ENCODE measurements around the gene JPH4.
"Not testable (repeated sequence)": the region's sequence is repeated elsewhere in the genome, so short reads cannot be mapped to it uniquely, and the experiment has no call there.

The JPH4 gene

DNA sequence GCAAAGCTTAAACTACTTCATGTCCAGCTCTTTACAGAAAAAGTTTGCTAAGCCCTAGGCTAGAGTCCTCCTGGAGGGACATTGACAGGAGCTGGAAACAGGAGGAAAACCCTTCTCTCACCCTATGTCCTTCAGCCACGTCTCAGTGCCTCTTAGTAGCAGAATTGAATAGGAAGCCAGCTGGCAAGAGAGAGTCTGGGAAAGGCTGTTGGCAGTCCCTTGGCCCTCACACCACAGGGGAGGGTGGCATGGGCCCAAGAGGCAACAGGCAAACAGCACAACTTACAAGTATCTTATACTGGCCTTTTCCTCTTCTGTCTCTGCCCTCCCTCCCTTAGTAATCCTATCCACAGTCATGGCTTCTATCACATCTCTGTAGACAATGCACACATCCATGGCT lies 29.9 kb upstream of the JPH4 start:
- DNase-seq: no peak

DNA sequence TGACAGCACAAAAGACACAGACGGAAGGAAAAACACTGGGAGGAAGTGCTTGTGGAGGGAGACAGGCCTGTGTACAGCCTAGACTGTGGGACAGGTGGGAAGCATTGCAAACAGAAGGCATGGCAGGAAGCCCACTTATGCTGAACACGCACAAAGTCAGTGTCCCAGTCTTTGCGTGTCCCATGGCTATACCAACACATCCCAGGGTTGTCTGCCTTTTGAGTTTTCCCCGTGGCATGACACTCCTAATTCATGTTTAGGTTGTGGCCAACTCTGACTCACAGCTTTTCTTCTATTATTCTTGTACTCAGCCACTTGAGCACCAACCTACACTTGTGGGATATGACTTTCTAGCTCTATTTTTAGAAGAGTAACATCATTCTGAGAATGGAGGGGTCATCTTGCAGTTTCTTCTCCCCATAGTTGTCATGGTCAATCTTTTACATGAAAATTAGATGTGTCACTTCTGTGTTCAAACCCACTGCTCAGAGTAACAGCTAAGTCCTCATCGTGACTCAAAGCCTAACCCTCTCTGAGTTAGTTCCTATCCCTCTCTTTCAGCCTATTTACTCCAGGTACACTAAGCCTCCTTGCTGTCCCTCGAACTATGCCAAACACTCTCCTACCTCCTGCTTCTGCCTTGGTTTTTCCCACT lies 27.5 kb upstream of the JPH4 start:
- no peak for DNase-seq

DNA sequence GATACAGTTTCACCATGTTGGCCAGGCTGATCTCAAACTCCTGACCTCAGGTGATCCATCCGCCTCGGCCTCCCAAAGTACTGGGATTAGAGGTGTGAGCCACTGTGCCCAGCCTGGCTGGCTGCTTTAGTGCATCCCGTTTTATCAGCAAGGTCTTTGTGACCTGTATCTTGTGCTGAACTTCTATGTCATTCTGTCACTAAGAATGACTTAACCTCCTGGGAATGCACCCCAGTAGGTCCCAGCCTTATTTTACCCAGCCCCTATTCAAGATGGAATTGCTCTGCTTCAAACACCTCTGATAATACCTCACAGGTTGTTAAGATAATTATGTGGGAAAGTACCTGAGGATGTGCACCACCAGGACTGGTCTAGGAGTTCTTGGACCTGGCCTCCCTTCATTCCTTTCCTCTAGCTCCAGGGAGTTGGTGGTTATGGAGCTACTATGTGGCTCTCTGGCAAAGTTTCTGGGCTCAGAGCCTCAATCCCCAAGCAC lies 26.1 kb upstream of the JPH4 start:
- no peak for DNase-seq

DNA sequence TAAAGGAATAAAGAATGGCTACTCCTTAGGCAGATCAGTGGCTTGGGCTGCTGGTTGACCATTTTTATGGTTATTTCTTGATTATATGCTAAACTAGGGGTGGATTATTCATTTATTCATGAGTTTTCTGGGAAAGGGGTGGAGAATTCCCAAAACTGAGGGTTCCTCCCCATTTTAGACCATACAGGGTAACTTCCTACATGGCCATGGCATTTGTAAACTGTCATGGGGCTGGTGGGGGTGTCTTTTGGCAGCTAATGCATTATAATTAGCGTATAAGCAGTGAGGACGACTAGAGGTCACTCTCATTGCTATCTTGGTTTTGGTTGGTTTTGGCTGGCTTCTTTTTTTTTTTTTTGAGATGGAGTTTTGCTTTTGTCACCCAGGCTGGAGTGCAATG lies 25.6 kb upstream of the JPH4 start:
- DNase-seq: no peak

DNA sequence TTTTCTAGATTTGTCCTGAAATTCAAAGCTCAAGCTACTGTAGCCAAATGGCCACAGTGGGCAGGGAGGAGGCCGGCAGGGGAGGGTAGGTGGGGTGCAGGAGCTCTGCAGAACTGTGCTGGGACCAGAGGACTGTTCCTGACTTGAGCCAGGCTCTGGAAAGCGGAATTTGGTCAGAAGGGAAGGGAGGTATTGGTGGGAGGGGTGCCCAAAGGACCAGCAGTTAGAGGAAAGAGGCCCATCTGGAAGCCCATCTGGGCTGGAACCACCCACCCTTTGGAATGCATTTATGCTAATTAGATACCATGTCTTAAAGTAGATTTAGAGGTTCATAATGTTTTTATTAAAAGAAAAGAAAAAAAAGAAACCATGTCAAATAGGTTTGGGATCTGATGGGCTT lies 24.5 kb upstream of the JPH4 start:
- DNase-seq: no peak

DNA sequence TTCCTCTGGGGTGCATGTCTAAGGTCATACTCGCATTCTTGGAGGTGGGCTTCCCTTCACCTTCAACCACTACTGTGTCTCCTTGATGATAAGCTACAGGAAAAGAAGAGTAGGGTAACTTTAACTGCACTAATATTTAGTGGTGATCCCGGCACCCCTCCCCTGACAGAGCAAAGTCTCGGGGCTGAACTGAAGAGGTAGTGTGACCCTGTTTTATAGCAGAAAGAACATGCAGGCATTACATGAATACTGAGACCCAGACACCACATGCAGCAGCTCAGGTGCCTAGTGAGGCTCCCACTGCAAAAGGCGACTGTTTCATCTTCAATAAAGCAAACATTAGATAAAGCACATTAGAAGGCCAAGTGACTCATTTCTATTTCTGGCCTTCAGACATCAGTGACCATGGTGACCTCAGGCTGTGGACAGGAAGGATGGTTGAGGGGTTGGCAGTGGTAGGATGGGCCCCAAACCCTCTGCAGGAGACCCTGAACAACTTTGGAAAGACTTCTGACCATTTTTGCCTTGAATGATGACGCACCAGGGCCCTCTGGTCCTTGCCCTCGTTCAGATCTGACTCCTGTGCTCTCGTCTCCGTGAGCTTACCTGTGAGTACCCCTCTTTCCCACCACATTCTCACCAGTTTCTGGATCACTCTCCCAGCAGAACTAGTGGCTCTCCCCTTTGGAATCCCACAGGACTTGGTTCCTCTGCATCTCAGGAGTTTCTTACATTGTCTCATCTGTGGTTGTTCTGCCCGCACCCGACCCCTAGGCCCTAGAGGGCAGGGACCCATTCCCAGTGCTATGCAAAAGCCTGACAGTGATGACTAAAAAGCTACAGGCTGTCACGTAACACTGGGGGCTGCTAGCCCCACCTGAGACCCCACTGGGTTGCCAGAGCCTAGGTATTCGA lies 23.8 kb upstream of the JPH4 start:
- no peak for DNase-seq

DNA sequence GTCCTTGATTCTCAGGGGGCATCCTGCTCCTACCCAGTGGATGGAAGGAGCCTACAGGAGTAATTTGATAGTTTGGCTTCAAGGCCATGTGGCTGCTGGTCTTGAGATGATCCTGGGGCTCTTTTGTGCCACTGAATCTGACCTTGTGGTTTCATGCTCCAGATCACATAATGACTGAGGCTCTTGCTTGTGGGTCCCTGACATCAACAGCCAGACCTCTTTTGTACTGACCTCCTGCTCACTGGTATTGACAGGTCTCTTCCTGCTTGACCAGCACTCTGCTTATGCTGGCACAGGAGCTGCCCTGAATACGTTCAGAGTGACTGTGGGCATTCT lies 23.2 kb upstream of the JPH4 start:
- DNase-seq: no peak

DNA sequence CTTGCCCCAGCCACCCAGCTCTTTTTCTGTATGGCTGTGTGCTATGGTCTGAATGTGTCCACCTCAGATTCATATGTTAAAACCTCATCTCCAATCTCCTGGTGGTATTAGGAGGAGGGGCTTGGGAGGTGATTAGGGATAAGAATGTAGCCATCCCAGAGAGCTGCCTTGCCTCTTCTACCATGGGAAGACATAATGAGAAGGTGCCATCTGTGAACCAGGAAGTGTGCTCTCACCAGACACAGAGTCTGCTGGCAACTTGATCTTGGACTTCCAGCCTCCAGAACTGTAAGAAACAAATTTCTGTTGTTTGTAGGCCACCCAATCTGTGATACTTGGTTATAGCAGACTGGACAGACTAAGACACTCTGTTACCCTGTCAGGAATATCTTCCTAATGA lies 22.8 kb upstream of the JPH4 start:
- DNase-seq: peak; percentile 15

DNA sequence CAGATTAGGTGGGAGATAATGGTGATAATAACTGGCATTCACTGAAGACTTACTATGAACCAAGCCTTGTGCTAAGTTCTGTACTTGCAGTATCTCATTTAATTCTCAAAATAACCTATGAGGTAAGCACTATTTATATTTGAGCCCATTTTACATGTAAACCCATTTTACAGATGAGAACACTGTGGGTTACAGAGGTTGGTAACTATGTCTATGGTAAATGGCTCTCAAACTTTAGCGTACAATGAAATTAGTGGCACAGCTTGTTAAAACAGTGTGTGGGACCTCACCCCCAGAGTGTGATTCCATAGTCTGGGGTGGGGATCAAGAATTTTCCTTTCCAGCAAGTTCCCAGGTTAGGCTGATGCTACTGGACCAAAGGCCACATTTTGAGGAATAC lies 22.2 kb upstream of the JPH4 start:
- peak; percentile 33 for DNase-seq

DNA sequence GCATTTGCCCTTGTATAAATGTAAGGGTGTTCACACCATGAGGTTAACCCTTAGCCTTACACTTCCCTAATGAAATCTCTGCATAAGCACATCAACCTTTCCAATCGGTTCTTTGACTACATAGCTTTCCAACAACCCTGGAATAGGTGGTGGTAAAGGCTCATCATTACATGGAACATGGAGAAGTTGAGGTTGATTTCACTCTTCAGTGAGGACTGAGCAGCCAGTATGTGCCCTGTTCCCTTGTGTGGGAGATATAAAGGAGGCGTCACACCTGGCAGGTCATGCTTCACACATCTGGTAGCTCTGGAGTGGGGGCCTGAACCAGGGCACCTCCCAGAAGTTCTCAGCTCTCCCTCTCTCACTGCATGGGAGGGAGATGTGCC lies 21.7 kb upstream of the JPH4 start:
- DNase-seq: peak; percentile 16

DNA sequence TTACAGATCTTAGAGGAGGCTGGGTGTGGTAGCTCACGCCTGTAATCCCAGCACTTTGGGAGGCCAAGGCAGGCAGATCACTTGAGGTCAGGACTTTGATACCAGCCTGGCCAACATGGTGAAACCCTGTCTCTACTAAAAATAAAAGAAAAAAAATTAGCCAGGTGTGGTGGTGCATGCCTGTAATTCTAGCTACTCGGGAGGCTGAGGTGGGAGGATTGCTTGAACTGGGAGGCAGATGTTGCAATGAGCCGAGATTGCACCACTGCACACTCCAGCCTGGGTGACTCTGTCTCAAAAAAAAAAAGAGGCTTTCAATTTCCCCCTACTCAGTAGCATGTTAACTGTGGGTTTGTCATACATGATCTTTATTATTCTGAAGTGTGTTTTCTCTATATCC lies 15.6 kb upstream of the JPH4 start:
- DNase-seq: not testable (repeated sequence)

DNA sequence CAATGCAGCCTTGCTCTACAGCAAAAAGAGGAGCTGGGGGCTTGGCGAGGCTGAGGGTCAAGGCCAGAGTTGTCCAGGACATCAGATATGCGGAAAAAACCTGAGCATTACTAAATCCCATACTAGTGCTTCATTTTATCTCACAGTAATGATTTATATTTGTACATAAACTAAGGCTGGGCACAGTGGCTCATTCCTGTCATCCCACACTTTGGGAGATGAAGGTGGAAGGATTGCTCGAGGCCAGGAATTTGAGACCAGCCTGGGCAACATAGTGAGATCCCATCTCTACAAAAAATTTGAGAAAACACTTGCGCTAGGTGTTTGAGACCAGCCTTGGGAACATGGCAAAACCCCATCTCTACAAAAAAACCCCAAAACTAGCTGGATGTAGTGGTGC lies 11.6 kb upstream of the JPH4 start:
- no peak for DNase-seq

DNA sequence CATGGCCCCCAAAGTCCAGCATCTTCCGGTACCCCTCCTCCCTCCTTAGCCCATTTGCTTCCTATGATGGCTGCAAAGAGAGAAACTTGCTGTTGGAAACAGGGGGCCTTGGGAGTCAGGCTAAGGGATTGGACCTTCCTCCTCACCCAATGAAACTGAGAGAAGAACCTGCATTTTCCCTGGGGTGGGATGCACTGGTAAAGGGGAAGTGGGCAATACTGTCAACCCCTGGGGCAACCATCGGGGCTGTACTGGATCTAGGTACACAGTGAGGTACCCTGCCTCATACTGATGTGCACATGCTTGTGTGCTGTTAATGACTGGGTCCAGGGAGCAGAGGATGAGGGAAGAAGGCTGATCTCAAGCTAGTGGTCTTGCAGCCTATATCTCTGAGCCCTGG lies 11.0 kb upstream of the JPH4 start:
- no peak for DNase-seq

DNA sequence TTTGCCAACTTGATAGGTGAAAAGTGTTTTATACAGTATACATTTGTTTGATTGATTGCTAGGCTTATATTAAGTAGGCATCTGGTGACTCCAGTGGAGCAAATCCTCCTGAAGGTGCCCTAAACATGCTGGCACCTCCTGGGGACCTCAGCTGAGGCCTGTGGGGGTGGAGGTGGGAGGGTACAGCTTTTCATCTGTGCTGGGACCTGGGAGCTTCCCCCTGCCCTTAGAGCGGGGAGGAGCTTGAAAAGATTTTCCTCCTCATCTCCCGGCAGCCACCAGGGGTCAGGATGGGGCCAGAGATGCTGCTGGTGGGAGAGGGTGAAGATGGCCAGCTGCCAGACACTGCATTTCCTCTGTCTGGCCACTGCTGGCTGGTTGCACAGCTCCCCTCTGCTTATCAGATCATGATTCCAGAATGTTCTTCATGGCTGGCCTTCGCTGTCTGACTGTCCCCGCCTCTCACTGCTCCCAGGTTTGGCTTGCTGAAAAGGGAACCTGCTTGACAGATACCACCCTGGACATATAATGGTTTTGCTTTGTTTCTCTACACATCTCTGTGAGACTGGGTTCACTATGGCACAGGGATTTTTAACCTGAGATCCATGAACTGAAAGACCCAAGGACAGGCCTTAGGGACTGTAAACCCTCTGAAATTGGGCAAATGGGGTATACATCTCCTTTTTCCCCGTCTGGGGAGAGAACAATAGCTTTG lies 10.5 kb upstream of the JPH4 start:
- DNase-seq: peak; percentile 91

DNA sequence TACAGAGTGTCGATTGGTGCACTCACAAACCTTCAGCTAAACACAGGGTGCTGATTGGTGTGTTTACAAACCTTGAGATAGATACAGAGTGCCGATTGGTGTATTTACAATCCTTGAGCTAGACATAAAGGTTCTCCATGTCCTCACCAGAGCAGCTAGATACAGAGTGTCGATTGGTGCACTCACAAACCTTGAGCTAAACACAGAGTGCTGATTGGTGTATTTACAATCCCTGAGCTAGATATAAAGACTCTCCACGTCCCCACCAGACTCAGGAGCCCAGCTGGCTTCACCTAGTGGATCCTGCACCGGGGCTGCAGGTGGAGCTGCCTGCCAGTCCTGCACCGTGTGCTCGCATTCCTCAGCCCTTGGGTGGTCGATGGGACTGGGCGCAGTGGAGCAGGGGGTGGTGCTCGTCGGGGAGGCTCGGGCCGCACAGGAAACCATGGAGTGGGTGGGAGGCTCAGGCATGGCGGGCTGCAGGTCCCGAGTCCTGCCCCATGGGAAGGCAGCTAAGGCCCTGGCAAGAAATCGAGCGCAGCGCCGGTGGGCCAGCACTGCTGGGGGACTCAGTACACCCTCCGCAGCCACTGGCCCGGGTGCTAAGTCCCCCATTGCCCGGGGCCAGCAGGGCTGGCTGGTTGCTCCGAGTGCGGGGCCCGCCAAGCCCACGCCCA lies 6.1 kb upstream of the JPH4 start:
- DNase-seq: not testable (repeated sequence)

DNA sequence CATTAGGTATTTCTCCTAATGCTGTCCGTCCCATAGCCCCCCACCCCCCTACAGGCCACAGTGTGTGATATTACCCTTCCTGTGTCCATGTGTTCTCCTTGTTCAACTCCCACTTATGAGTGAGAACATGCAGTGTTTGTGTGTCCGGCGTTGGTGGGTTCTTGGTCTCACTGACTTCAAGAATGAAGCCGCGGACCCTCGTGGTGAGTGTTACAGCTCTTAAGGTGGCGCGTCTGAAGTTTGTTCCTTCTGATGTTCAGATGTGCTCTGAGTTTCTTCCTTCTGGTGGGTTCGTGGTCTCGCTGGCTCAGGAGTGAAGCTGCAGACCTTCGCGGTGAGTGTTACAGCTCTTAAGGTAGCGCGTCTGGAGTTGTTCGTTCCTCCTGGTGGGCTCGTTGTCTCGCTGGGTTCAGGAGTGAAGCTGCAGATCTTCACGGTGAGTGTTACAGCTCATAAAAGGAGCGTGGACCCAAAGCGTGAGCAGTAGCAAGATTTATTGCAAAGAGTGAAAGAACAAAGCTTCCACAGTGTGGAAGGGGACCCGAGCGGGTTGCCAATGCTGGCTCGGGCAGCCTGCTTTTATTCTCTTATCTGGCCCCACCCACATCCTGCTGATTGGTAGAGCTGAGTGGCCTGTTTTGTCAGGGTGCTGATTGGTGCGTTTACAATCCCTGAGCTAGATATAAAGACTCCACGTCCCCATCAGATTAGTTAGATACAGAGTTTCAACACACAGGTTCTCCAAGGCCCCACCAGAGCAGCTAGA lies 5.4 kb upstream of the JPH4 start:
- DNase-seq: not testable (repeated sequence)

DNA sequence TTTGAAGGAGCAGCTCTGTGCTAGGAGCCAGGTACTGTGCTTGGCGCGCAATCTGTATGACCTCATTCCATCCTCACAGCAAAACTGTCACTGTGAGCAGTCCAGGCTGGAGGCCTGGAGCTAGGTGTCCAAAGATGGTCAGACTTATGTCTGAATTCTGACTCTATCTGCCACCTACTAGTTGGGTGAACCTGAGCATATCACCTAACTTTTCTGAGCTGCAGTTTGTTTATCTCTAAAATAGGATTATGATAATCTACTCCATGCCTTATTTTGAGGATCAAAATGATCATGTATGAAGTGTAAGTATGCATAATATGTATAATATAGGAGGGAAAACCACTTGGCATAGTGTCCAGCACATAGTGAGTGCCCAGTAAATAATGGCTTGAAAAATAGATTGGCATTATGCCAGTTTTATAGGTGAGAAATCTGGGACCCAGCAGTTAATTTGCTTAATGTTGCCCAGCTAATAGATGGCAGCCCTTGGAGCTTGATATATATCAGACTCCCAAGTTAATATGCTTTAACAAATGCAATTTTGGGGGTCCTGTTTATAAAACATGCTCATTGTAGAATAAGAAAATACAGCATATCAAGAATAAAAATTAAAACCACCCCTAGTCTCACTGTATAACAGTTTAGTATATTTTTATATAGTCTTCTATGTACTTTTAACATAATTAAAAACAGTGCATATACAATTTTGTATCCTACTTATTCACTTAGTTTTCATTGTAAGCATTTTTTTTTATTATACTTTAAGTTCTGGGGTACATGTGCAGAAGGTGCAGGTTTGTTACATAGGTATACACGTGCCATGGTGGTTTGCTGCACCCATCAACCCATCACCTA lies 4.5 kb upstream of the JPH4 start:
- no peak for DNase-seq

DNA sequence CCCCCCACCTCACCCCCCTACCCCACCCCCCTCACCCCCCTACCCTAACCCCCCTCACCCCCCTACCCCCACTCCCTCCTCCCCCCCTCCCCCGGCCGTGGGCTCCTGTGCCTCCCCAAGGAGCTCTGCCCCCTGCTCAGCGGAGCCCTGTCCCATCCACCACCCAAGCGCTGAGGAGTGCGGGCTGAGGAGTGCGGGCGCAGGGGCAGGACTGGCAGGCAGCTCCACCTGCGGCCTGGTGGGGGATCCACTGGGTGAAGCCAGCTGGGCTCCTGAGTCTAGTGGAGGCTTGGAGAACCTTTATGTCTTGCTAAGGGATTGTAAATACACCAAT lies 2.3 kb upstream of the JPH4 start:
- DNase-seq: no peak

DNA sequence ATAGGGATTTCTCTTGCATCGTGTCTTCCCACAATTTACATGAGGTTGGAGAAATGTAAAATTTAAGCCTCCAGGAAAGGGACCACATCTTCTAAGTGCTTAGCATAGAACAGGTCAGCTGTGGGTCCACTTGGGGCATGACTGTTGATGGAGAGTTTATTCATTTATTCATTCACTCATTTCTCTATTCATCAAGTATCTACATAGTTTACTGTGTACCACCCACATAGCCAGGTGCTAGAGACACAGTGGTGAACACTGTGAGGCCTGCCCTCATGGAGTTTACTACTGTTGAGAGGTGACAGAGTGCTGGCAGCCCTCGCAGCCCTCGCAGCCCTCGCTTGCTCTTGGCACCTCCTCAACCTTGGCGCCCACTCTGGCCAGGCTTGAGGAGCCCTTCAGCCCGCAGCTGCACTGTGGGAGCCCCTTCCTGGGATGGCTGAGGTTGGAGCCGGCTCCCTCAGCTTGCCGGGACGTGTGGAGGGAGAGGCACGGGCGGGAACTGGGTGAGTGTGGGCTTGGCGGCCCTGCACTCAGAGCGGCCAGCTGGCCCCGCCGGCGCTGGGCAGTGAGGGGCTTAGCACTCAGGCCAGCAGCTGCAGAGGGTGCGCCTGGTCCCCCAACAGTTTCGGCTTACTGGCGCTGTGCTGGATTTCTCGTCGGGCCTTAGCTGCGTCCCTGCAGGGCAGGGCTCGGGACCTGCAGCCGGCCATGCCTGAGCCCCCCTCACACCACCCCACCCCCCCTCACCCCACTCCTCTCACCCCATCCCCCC lies 1.7 kb upstream of the JPH4 start:
- DNase-seq: no peak

DNA sequence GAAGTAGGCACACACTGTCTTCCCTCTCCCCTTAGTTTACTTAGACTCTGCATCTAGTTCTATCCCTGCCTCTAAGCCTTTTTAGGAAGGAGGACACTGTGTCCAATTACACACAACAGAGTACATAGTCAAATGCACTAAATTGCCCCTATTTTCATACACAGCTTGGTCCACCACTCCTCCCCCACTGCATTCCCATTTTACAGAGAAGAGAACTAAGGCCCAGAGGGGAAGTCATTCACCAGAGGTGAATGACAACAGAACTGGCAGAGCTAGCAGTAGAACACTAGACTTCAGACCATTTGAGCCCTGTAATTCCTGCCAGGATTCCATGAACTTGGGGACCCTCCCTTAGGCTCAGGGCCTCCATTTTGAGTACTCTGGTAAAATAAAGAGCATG lies 1.1 kb upstream of the JPH4 start:
- DNase-seq: no peak

DNA sequence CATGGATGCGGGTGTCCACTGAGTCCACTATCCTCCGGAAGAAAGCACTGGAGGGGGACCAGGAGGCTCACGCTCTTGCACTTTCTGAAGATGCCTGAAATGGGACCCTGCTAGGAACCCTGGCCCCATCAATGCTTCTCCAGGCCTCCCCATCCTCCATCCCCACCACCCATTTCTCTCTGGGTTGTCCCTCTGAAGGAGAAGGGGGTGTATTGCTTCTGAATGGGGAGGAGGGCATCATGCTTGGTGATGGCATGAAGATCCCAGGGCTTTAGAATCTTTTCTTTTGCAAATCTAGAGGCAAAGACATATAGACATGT lies 681 bp upstream of the JPH4 start:
- no peak for DNase-seq
